Caki2 (cell line): ENCODE measurements around the gene ZNF253. TPM values are rescaled to one million over a fixed set of nuclear protein-coding genes. Genes with fewer than 3 reads are reported as not detected.
"Not testable (repeated sequence)": the region's sequence is repeated elsewhere in the genome, so short reads cannot be mapped to it uniquely, and the experiment has no call there.

Experiments
- DNase-seq: peaks from one replicate; pipeline ENCODE4 v3.0.0-alpha.2; 2015; ENCODE audit warnings: low read depth
- in situ Hi-C: cut with HindIII; loops from 2 replicates; pipeline ENCODE4 v1.10.0; 2016; ENCODE audit warnings: low sequenced_read_pairs, low pct_unique_long_range_greater_than_20kb, mixed read lengths
- total RNA-seq: library from RNA; depleted of rRNA; stranded (reverse); fragments of >200 nt; shearing (Covaris generic); gene quantifications from 2 replicates; pipeline ENCODE4 v1.2.3, GENCODE V29; 2014; ENCODE audit warnings: low replicate concordance; rRNA removed

Gene ZNF253
- 0.75 and 3.5 TPM in 2 replicates for total RNA-seq

DNA sequence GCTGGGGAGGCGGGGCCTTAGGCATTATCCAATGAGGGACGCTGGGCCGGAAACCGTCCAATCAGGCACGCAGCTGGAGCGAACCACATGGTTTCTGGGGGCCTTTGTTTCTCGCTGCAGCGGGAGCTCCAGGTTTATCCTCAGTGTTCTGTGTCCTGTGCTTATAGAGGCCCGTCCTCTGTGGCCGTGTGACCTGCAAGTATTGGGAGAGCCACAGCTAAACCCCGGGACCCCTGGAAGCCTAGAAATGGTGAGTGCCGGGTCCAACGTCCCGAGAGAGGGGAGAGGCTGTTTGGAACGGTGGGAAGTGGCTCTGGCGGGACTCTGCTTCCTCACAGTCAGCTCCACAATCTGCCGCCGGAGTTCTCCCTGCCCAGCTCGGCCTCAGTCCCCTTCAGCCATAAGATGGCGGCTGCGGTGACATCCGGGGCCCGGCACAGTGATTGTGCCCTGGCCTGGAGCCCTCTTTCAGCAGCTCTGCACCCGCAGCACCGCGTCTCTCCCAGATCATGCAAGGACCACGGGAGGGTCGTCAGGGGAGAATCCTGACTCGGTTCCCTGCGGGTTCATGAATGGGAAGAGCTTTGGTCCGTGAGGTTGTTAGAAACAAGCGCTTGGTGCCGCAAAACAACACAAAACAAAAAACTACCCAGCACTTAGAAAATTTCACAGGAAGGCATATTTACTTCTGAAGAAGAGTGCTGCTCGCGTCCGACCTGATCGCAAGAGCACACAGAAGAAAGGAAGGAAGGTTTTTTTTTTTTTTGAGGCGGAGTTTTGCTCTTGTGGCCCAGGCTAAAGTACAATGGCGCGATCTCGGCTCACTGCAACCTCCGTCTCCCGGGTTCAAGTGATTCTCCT lies at the start of gene ZNF253:
ZNF253 (plus strand) TSS at position 133 of the 861 bp plus-strand sequence; CDS start at position 248, 115 bp downstream.
- DNase-seq = peak; percentile 94
- in situ Hi-C loops = no loop called here

- no peak for DNase-seq
- in situ Hi-C loops = no loop called here
Observed at GRCh38 chr19:19816679-19817078, 49.0 kb upstream of the ZNF253 start.

- no peak for DNase-seq
- in situ Hi-C loops = no loop called here
Observed at GRCh38 chr19:19817357-19817756, 48.3 kb upstream of the ZNF253 start.

GRCh38 chr19:19820774-19821320 lies 44.8 kb upstream of the ZNF253 start:
- no peak for DNase-seq
- in situ Hi-C loops = no loop called here

- in situ Hi-C loops = no loop called here
- peak; percentile 96 for DNase-seq
Observed at GRCh38 chr19:19821366-19821951, 44.2 kb upstream of the ZNF253 start, which contains the start of gene ZNF506. Gene ZNF506 (minus strand): TSS chr19:19821750. CDS start chr19:19821603, 147 bp downstream.

GRCh38 chr19:19821976-19822375 lies 43.7 kb upstream of the ZNF253 start:
- DNase-seq, in situ Hi-C loops: not testable (repeated sequence)

- in situ Hi-C loops = no loop called here
- no peak for DNase-seq
Observed at GRCh38 chr19:19823916-19824315, 41.8 kb upstream of the ZNF253 start.

- in situ Hi-C loops = no loop called here
- DNase-seq = no peak
Observed at GRCh38 chr19:19826875-19827274, 38.8 kb upstream of the ZNF253 start.

GRCh38 chr19:19835560-19836038 lies 30.1 kb upstream of the ZNF253 start:
- in situ Hi-C loops = no loop called here
- peak; percentile 9 for DNase-seq

DNA sequence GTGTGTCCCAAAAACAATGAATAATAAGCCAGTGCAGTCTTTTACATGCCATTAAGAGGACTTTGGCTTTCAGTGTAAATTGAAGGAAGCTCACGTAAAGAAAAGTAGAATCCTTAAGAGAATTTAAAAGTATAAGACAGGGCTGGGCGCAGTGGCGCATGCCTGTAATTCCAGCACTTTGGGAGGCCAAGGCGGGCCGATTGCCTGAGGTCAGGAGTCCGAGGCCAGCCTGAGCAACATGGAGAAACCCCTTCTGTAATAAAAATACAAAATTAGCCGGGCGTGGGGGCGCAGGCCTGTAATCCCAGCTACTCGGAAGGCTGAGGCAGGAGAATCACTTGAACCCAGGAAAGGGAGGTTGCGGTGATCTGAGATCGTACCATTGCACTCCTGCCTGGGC lies 17.9 kb upstream of the ZNF253 start:
- no peak for DNase-seq
- in situ Hi-C loops = no loop called here

GRCh38 chr19:19849056-19849455 lies 16.6 kb upstream of the ZNF253 start:
- in situ Hi-C loops = no loop called here

DNA sequence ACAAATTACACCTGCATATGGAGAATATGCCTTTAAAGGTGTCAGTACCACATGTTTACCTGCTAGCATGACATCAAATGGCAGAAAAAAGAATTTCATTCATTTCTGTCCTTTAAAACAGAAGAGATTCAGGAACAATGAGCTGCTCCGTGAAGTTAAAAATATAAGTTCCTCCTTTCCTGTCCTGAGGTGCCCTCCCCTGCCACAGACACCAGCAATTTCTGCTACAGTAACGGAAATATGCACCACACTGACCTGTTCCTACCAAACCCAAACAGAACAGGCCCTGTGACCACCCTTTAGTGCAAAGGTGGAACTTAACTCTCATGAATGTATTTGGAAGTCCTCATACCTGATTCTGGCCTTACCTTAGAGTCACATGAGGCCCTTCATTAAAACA lies 13.9 kb upstream of the ZNF253 start:
- DNase-seq, in situ Hi-C loops: not testable (repeated sequence)

More at GRCh38 chr19:19849056-19849455, 16.6 kb upstream of the ZNF253 start:
- no peak for DNase-seq

DNA sequence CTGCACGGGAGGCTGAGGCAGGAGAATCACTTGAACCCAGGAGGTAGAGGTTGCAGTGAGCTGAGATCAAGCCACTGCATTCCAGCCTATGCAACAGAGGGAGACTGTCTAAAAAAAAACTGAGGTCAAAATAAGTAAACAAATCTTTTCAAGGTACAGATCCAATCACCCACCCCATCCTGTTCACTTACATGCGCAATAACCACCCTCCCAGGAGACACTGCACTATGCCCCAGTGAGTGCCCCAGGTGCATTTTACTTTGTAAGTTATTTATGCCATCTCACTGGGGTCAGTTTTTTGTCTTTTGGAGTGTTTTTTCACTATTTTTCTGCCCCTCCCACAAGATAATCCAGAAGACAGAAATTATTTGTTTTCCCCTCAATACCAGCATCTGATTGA lies 6.9 kb upstream of the ZNF253 start:
- in situ Hi-C loops = no loop called here
- DNase-seq = no peak

DNA sequence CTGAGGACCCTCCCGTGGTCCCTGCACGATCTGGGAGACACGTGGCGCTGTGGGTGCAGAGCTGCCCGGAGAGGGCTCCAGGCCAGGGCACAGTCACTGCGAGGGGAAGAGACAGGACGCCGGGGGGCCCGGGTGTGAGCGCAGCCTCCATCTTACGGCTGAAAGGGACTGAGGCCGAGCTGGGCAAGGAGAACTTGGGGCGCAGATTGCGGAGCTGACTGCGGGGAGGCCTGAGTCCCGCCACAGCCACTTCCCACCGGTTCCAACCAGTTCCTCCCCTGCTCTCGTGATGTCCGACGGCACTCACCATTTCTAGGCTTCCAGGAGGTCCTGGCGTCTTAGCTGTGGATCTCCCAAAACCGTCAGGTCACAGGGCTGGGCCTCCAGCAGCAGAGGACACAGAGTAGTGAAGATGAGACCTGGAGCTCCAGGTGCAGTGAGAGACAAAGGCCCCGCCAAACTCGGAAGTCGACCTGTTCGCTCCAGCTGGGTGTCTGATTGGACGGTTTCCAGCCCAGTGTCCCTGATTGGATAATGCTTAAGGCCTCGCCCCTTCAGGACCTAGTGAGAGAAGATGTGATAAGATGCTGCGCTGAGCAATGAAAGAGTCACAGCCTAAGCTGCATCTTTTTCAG lies 4.8 kb upstream of the ZNF253 start:
- in situ Hi-C loops = no loop called here
- no peak for DNase-seq

GRCh38 chr19:19866611-19867248 lies 1.0 kb downstream of the ZNF253 start:
- DNase-seq = peak; percentile 9
- in situ Hi-C loops = no loop called here

GRCh38 chr19:19870086-19870485 lies 4.4 kb downstream of the ZNF253 start:
- not testable (repeated sequence) for DNase-seq

GRCh38 chr19:19871932-19872331 lies 6.2 kb downstream of the ZNF253 start:
- DNase-seq = no peak
- in situ Hi-C loops = no loop called here

More at GRCh38 chr19:19870086-19870485, 4.4 kb downstream of the ZNF253 start:
- in situ Hi-C loops = not testable (repeated sequence)

GRCh38 chr19:19873381-19873780 lies 7.7 kb downstream of the ZNF253 start:
- in situ Hi-C loops = no loop called here
- DNase-seq = no peak
